ENCODE data around the gene XPC. TPM values are rescaled to one million over a fixed set of nuclear protein-coding genes. Genes with fewer than 3 reads are reported as not detected.

Gene XPC
- total RNA-seq, 1 donor = 61.6 TPM

DNA sequence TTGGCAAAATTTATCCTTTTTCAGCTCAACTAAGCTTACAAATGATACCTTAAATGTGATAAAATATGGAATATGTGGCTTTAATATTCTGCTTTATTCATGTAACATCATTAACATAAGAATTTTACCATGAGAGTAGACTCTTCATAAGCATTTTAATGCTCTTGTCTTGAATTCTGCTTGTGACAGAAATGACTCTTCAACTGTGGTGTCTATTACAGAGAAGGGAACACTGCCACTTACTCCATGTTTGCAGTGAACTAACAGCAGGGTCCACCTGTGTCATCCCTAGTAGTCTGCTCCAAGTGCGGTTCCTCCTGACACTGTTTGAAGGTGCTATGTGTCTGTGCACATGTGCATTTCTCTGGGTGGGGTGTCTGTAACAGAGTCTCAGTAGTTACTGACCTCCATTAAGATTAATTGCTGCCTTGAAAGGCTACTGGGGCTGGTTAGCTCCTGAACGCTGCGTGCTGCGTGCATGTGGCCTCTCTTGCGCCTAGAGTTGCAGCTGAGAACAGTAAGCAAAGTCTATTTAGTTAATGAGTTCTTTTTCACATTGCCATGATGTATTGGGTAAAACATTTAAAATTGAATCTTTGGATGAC is 8.6 kb upstream of the XPC start:
- no peak for DNase-seq (ENCODE audit: low read depth)
- TF ChIP-seq CTCF (IDR thresholded peaks at IDR 0.05; ENCODE audit: insufficient read depth, low read length) = no peak

GRCh38 chr3:14183015-14183577 is 4.7 kb upstream of the XPC start:
- no peak for TF ChIP-seq CTCF (IDR thresholded peaks at IDR 0.05; ENCODE audit: insufficient read depth, low read length)
- DNase-seq (ENCODE audit: low read depth) = no peak
- H3K4me3 ChIP-seq (ENCODE audit: low read depth, low read length) = no peak overlapping the region

More for the DNA sequence above, 8.6 kb upstream of the XPC start:
- H3K4me3 ChIP-seq (ENCODE audit: low read depth, low read length) = no peak overlapping the region

DNA sequence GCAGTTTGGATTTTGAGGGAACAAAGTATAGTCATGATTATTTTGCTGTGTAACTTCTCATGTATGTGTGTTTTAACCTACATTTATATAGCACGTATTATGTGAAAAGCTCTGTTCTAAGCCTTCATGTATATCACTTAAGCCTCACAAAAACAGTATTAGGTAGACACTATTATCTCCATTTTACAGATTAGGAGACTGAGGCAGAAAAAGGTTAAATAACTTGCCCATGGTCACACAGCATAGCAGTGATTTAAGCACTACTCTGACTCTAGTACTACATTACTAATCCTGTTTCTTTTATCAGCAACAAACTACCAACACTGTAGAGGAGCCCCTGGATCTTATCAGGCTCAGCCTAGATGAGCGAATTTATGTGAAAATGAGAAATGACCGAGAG is 2.9 kb upstream of the XPC start:
- no peak for TF ChIP-seq CTCF (IDR thresholded peaks at IDR 0.05; ENCODE audit: insufficient read depth, low read length)
- DNase-seq (ENCODE audit: low read depth) = no peak

GRCh38 chr3:14179795-14180194 is 1.4 kb upstream of the XPC start:
- no peak for DNase-seq (ENCODE audit: low read depth)
- H3K4me3 ChIP-seq (ENCODE audit: low read depth, low read length) = no peak overlapping the region
- TF ChIP-seq CTCF (IDR thresholded peaks at IDR 0.05; ENCODE audit: insufficient read depth, low read length) = no peak

More for the DNA sequence above, 2.9 kb upstream of the XPC start:
- H3K4me3 ChIP-seq (ENCODE audit: low read depth, low read length) = no peak overlapping the region

DNA sequence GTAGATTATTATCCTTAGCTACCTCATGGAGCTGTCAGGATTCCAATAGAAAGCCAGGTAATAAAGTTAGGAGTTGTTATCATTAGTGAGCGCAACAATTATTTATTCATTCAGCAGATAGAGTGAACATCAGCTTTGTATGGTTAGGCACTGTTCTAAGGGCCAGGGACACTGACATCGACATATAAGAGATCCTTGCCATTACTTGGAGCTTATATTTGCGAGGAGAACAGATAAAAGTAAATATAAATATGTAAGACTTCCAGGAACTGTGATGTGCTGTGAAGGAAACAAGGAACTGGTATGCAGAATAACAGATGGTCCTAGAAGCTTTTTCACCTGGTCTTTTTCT is 689 bp upstream of the XPC start:
- no peak for DNase-seq (ENCODE audit: low read depth)
- H3K4me3 ChIP-seq (ENCODE audit: low read depth, low read length) = peak overlapping the region; percentile 97
- no peak for TF ChIP-seq CTCF (IDR thresholded peaks at IDR 0.05; ENCODE audit: insufficient read depth, low read length)

- peak overlapping the region; percentile 86 for H3K4me3 ChIP-seq (ENCODE audit: low read depth, low read length)
- DNase-seq (ENCODE audit: low read depth) = peak; percentile 12
- no peak for TF ChIP-seq CTCF (IDR thresholded peaks at IDR 0.05; ENCODE audit: insufficient read depth, low read length)
Measured at GRCh38 chr3:14177580-14178246, 688 bp downstream of the XPC start.

Measured in fibroblast of the aortic adventitia (primary cell).